ENCODE results near the gene HPS1.

GRCh38 chr10:98388101-98388655, 58.6 kb downstream of the HPS1 start:
- TF ChIP-seq CTCF (conservative IDR thresholded peaks at IDR 0.05; ENCODE audit: low read length) = no peak
- TF ChIP-seq EZH2phosphoT487 (IDR thresholded peaks at IDR 0.05; ENCODE audit: borderline replicate concordance, low read depth, low read length) = no peak

Measured in OCI-LY7 (cell line).